Osteocyte (in vitro differentiated cells): ENCODE data around the gene CCDC201. TPM values are rescaled to one million over a fixed set of nuclear protein-coding genes. Genes with fewer than 3 reads are reported as not detected.
"Not testable (repeated sequence)": the region's sequence is repeated elsewhere in the genome, so short reads cannot be mapped to it uniquely, and the experiment has no call there.

Experiments used
- DNase-seq: peaks from one replicate; pipeline ENCODE4 v3.0.0; 2021; ENCODE audit warnings: mixed read lengths; ENCODE audit not compliant: unreplicated experiment; ENCODE audit errors: extremely low spot score
- H3K27ac Mint-ChIP-seq: one replicate; pipeline ENCODE4 v1.8.0; 2021; ENCODE audit warnings: mild to moderate bottlenecking, mixed read lengths; ENCODE audit not compliant: unreplicated experiment
- H3K27me3 Mint-ChIP-seq: one replicate; pipeline ENCODE4 v1.8.0; 2021; ENCODE audit warnings: mixed read lengths; ENCODE audit not compliant: unreplicated experiment
- H3K36me3 Mint-ChIP-seq: one replicate; pipeline ENCODE4 v1.8.0; 2021; ENCODE audit warnings: mixed read lengths; ENCODE audit not compliant: unreplicated experiment
- H3K4me1 Mint-ChIP-seq: one replicate; pipeline ENCODE4 v1.8.0; 2021; ENCODE audit warnings: mixed read lengths; ENCODE audit not compliant: unreplicated experiment
- H3K4me3 Mint-ChIP-seq: one replicate; pipeline ENCODE4 v1.8.0; 2021; ENCODE audit warnings: mild to moderate bottlenecking, moderate library complexity, mixed read lengths; ENCODE audit not compliant: unreplicated experiment
- H3K9me3 Mint-ChIP-seq: one replicate; pipeline ENCODE4 v1.8.0; 2021; ENCODE audit warnings: mixed read lengths; ENCODE audit not compliant: unreplicated experiment
- total RNA-seq: library from RNA; stranded (reverse); gene quantifications from 2 replicates; pipeline ENCODE4 v1.2.1, GENCODE V29; 2021

The CCDC201 gene
- total RNA-seq, 1 donor from 2014 or later: not detected

GRCh38 chr7:45853491-45853890, 19.4 kb downstream of the CCDC201 start:
- H3K9me3 Mint-ChIP-seq, H3K27me3 Mint-ChIP-seq, H3K27ac Mint-ChIP-seq, H3K4me3 Mint-ChIP-seq, DNase-seq, H3K36me3 Mint-ChIP-seq, H3K4me1 Mint-ChIP-seq: not testable (repeated sequence)

DNA sequence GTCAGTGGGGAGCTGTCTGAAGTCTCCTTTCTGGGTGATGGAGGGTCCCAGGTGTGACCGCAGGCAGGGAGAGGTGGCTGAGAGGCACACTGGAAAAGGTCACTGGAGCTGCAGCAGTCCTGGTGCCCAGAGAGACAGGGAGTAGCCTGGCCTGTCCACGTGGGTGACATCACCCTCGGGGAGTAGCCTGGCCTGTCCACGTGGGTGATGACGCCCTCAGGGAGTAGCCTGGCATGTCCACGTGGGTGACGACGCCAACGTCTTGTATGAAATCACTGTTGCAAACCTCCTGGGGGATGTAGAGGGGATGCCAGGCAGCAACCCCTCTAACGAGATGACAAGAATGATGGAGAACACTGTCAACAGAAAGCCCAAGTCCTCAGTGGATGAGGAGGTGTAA, 19.9 kb downstream of the CCDC201 start:
- not testable (repeated sequence) for H3K36me3 Mint-ChIP-seq, H3K4me3 Mint-ChIP-seq, H3K27me3 Mint-ChIP-seq, DNase-seq, H3K9me3 Mint-ChIP-seq, H3K27ac Mint-ChIP-seq, H3K4me1 Mint-ChIP-seq

DNA sequence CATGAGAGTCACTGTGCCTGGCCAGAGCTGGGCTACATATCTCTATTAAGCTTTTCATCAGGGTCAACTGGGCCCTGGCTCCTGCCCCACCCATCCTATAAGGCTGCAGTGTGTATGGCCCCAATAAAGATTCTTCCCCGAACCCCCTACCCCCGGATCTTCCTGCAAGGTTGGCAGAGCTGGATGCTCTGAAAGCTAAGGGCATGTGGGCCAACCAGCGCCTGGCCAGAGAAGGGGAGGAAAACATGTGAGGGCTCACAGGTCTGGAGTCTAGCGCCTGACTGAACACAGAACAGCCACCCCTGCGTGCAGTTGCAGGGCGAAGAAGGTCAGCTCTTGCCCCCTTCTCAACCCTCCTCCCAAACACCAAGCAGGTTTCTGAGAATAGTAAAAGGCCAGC, 24.1 kb downstream of the CCDC201 start:
- H3K27me3 Mint-ChIP-seq, H3K9me3 Mint-ChIP-seq, H3K4me1 Mint-ChIP-seq, H3K36me3 Mint-ChIP-seq, DNase-seq, H3K4me3 Mint-ChIP-seq, H3K27ac Mint-ChIP-seq: not testable (repeated sequence)

DNA sequence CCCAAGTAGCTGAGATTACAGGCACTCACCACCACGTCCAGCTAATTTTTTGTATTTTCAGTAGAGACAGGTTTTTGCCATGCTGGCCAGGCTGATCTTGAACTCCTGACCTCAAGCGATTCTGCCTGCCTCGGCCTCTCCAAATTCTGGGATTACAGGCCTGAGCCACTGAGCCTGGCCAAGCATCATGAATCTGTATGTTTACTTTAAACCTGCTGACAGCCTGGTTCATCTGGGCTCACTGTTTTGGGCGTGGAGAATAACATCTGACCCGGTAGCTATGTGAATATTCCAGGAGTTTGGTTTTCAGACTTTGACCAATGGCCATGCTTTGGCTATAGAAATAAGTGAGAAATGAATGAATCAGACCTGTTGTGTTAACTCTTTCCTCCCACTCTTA, 26.3 kb downstream of the CCDC201 start:
- not testable (repeated sequence) for H3K27me3 Mint-ChIP-seq, H3K4me1 Mint-ChIP-seq, H3K27ac Mint-ChIP-seq, H3K36me3 Mint-ChIP-seq, H3K4me3 Mint-ChIP-seq, H3K9me3 Mint-ChIP-seq, DNase-seq

DNA sequence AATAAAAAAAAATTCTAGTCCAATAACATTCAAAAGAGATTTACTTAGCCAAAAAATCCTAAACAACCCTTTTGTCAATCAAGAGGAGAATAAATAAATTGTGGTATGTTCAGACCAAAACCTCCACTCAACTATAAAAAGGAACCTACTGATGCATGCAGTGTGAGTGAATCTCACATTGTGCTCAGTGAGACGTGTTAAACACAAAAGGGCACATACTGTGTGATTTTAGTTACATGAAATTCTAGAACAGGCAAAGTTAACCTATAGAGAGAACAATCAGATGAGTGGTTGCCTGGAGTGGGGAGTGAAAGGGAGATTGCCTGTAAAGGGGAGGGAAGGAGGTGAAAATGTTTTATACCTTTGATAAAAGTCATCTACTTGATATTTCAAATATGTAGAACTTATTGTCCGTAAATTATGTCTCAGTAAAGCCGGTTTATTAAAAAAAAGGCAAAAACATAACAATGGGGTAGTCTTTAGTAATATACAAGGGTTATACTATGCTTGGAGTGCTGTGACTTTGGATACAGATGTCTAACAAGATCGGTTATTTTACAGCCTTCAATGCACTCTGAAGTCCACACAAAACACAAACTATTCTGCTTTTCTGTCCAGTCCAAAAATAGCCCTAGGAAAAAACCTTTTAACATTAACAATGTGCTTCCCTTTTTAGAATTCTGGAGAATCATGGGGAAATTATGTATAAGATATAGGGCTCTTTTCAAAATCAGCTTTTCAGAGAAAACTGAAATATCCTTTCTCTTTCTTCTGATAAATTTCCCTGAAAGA, 30.8 kb downstream of the CCDC201 start:
- not testable (repeated sequence) for H3K9me3 Mint-ChIP-seq, H3K27me3 Mint-ChIP-seq, H3K36me3 Mint-ChIP-seq, H3K4me3 Mint-ChIP-seq, DNase-seq, H3K27ac Mint-ChIP-seq, H3K4me1 Mint-ChIP-seq

DNA sequence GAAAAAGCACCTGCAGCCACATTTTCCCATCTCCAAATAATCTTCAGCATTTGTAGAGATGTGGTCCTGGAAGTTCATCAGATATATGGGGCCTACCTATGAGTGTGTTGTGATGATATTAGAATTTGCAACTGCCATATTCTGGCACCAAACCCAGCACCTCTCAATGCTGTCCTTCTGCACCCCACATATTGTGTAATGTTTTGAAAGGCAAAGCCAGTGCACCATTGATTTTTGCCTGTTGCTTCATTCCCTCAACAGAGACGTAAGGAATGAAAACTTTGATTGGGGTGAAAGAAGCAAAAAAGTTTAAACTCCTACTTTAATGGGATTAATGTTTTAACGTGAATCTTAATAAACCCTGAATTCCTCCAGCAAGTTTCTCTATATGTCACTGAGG, 34.0 kb downstream of the CCDC201 start:
- not testable (repeated sequence) for DNase-seq, H3K36me3 Mint-ChIP-seq, H3K27ac Mint-ChIP-seq, H3K4me1 Mint-ChIP-seq, H3K9me3 Mint-ChIP-seq, H3K4me3 Mint-ChIP-seq, H3K27me3 Mint-ChIP-seq

DNA sequence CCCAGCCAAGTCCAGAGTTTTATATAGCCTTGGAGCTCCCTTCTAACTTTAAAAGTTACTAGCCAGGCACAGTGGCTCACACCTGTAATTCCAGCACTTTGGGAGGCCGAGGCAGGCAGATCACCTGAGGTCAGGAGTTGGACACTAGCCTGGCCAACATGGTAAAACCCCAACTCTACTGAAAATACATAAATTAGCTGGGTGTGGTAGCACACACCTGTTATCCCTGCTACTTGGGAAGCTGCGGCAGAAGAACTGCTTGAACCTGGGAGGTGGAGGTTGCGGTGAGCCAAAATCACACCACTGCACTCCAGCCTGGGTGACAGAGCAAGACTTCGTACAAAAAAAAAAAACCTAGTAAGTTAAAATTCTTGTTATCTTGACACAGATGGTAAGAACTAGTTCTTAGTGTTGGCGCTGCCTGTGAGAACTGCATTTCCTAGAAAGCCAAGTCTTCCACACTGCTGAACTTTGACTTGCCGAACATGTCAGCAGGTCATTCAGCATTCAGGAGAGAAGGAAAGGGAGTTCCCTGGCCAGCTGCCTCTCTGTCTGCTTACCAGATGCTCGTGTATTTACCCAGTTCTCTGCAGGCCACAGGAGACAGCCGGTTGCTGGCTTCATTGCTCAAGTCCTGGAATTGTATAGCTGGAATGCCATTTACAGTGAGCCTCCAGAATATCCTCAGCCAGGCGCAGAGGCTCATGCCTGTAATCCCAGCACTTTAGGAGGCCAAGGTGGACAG, 40.3 kb downstream of the CCDC201 start:
- not testable (repeated sequence) for H3K36me3 Mint-ChIP-seq, H3K4me3 Mint-ChIP-seq, H3K9me3 Mint-ChIP-seq, H3K4me1 Mint-ChIP-seq, DNase-seq, H3K27me3 Mint-ChIP-seq, H3K27ac Mint-ChIP-seq

DNA sequence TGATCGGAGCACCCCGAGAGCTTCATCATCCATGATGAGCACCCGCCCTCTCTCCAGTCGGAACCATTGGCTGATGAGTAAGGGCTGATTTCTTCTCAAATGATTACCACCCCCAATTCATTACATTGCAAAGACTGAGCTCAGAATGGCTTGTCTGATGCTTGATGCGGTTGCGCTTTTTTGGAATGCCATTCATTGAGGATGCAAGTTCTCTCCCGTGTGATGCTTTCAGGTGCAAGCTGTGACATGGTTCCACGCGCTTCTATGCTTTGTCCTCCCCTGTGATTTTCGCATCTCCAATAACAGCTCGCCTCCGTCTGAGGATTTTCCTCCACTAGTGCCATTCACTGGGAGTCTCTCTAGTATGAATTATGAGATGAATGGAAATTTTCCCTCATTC, 43.0 kb downstream of the CCDC201 start:
- not testable (repeated sequence) for H3K27ac Mint-ChIP-seq, H3K9me3 Mint-ChIP-seq, H3K36me3 Mint-ChIP-seq, DNase-seq, H3K4me1 Mint-ChIP-seq, H3K27me3 Mint-ChIP-seq, H3K4me3 Mint-ChIP-seq

DNA sequence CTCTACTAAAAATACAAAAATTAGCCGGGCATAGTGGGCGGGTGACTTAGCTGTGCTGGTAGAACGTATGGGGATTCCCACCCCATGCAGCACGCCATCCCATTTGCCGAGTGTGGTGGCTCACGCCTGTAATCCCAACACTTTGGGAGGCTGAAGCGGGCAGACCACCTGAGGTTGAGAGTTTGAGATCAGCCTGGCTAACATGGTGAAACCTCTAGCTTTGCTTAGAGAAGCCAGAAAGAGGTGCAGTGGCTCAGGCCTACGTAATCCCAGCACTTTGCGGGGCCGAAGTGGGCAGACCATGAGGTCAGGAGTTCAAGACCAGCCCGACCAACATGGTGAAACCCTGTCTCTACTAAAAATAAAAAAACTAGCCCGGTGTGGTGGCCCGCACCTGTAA, 45.2 kb downstream of the CCDC201 start:
- not testable (repeated sequence) for DNase-seq, H3K27ac Mint-ChIP-seq, H3K36me3 Mint-ChIP-seq, H3K9me3 Mint-ChIP-seq, H3K4me3 Mint-ChIP-seq, H3K27me3 Mint-ChIP-seq, H3K4me1 Mint-ChIP-seq

DNA sequence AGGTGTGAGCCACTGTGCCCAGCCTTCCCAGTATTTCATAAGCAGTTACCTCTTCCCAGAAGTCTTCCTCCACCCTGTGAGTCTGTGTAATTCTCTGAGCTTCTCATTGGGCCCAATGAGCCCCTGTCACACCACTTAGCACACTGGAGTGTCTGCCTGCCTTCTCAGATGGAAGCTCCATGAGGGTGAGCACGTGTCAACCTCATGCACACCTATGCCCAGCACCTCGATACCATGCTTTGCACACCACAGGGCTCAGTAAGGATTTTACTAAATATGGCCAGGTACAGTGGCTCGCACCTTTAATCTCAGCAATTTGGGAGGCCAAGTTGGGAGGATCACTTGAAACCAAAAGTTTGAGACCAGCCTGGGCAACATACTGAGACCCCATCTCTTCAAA, 46.3 kb downstream of the CCDC201 start:
- not testable (repeated sequence) for DNase-seq, H3K4me1 Mint-ChIP-seq, H3K27me3 Mint-ChIP-seq, H3K4me3 Mint-ChIP-seq, H3K27ac Mint-ChIP-seq, H3K36me3 Mint-ChIP-seq, H3K9me3 Mint-ChIP-seq

- not testable (repeated sequence) for DNase-seq, H3K36me3 Mint-ChIP-seq, H3K9me3 Mint-ChIP-seq, H3K27ac Mint-ChIP-seq, H3K4me3 Mint-ChIP-seq, H3K4me1 Mint-ChIP-seq, H3K27me3 Mint-ChIP-seq
Measured at GRCh38 chr7:45818763-45819162, 54.1 kb downstream of the CCDC201 start.

GRCh38 chr7:45817913-45818312, 55.0 kb downstream of the CCDC201 start:
- not testable (repeated sequence) for H3K27me3 Mint-ChIP-seq, DNase-seq, H3K9me3 Mint-ChIP-seq, H3K4me3 Mint-ChIP-seq, H3K27ac Mint-ChIP-seq, H3K4me1 Mint-ChIP-seq, H3K36me3 Mint-ChIP-seq
